GM12801 (cell line): ENCODE data around the gene HES7.

ENCODE experiments used
- TF ChIP-seq, protein P1 (sequence below): IDR thresholded peaks from one replicate; pipeline ENCODE4 v1.5.1; 2011; ENCODE audit warnings: control low read depth; ENCODE audit not compliant: insufficient read length; ENCODE audit errors: extremely low read depth

The HES7 gene

DNA sequence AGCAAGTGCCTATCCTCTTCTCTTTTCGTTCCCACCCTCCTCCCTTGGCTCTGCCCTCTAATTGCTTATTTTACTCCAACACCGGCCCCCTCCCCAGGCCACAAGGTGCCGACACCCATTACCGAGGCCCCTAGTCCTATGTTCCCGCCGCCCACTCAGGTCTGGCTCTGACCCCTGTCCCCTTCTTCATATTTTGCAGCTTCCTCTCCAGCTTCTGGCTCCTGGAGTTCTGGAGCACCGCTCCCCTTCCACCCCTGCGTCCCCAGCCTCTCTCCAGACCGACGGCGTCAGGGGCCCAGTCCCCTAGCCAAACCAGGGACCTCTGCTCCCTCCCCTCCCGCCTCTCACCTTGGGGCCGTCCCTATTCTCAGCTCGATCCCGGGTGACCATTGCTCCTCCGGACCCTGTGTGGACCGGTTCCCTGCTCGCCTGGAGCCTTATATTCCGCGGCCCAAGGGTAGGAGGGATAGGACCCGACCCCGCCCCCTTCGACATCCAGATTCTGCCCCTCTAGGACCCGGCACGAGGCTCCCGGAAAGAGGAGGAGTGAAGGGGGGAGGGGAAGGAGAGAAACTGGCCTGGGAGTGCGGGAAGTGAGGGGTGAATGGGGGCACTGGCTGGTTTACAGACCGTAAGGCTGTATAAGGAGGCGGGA, at the start of gene HES7:
TSS of gene HES7 (minus strand) at position 412 of the 655 bp plus-strand sequence. CDS start at position 390, 22 bp downstream.
- TF ChIP-seq, protein P1, sequence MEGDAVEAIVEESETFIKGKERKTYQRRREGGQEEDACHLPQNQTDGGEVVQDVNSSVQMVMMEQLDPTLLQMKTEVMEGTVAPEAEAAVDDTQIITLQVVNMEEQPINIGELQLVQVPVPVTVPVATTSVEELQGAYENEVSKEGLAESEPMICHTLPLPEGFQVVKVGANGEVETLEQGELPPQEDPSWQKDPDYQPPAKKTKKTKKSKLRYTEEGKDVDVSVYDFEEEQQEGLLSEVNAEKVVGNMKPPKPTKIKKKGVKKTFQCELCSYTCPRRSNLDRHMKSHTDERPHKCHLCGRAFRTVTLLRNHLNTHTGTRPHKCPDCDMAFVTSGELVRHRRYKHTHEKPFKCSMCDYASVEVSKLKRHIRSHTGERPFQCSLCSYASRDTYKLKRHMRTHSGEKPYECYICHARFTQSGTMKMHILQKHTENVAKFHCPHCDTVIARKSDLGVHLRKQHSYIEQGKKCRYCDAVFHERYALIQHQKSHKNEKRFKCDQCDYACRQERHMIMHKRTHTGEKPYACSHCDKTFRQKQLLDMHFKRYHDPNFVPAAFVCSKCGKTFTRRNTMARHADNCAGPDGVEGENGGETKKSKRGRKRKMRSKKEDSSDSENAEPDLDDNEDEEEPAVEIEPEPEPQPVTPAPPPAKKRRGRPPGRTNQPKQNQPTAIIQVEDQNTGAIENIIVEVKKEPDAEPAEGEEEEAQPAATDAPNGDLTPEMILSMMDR: no peak

DNA sequence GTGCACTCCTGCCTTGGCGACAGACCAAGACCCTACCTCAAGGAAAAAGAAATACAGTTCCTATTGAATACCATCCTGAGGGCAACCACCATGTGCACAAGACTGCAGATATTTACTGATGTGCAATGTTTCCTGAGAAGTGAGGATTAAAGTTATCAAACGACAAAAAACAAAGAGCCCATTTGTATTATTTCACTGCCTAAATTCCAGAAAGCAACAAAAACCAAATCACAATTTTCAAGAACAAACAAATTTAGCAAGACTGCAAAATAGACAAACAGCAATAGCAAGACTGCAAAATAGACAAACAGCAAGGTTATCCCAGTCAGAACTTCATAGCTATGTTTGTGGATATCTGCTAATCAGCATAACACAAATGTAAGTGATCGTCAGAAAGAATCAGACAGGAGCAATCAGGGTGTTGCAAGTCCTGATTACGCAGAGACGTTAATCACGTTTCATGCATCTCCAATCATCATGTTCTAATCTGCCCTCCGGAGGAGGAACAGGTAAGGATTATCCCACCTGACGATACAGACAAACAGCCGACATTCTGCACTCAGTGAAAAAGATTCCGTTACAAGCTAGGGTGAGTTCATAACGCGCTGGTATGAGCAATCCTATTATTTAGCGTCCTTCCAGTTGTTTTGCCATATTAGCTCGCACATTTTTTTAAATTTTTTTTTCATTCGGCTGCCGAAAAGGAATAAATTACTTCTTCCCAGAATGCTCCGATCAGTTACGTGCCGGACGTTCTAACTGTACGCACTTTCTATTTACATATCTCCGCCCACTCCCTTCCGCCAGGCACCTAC, 49.4 kb upstream of the HES7 start:
- TF ChIP-seq, protein P1: no peak

DNA sequence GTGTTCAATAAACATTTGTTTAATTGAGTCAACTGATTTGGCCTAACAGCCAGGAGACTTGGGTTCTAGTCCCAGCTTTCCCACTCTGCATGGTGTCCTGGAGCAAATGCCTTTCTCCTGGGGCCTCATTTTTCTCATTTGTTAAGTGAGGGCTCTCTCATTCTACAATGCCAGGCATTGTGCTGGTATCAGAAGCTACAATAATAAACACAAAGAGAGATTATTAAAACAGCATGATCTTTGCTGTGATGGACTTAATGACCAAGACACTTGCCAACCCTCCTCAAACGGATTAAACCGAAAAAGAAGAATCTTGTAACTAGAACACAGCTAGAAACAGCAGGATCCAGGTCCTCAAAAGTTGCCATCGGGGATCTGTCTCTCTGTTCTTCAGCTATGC, 43.6 kb upstream of the HES7 start:
- TF ChIP-seq, protein P1: no peak

DNA sequence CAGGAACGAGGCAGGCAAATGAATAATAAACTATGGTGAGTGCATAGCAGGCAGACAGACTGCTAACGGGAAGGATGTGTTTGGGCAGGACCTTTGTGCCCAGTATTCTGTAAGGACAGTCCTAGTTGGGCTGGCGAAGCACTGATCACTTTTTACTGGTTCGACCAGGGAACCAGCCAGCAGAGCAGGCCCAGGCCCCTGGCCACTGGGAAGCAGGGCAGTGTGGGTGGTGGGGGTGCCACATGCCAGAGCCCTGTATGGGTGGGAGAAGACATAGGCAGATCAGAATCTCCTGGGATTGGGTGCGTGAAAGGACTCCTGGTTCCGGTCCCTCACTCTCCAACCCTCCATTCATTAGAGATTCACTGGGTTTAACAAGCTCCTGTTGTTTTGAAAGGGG, 42.8 kb upstream of the HES7 start:
- TF ChIP-seq, protein P1: no peak

DNA sequence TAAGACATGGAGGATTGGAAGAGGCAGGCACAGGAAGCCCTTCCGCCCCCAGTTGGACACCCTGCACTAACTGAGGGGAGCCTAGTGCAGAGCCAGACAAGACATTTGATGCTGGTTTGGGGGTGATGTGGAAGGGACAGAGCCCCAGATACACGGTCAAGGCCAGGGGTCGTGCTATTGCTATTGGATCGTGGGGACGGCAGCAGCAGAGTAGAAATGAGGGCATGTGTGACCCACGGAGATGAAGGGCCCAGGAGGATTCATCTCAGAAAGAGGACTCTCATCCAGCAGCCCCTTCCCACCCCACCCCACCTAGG, 40.9 kb upstream of the HES7 start:
- TF ChIP-seq, protein P1: no peak

DNA sequence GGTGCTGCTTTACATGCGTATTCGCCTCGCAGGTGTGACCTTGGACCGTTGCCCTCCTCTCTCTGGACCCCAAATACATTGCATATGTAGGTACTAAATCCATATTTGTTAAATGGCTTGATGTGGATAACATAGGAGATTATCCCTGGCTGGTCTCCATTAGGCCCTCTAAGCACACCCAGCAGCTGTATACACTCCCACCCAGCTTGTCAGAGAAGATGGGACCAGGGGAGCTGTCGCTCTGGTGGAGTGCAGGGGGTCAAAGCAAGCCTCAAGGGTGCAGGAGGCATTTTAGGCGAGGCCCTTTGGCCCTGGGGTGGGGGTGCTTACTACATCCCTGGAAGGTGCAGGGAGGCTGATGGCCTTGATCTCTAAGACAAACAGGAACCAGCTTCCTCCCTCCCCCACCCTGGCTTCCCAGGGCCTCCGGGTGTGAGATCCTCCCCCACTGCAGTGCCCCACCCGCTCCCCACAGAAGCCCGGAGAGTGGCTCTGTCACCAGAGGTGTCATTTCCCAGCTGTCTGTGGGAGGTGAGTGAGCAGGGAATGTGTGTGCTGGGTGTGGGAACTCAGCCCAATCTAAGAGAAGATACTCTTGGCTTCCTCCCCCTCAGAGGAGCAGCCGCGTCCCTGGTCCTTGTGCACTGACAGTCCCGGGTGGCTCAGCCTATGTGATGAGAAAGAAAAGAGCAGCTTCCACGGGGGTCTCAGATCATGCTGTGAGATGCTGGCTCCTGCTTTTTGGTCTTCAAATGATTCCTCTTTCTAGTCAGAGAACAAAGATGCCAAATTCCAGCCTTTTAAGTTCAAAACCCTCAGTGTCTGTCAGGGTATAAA, 40.3 kb upstream of the HES7 start:
- TF ChIP-seq, protein P1: no peak
